Activated CD8-positive, alpha-beta T cell treated with anti-CD3 and anti-CD28 coated beads for 36 hours (primary cell): Measurements from ENCODE around the gene SLC5A1. TPM values are rescaled to one million over a fixed set of nuclear protein-coding genes. Genes with fewer than 3 reads are reported as not detected.

Experiments
- ATAC-seq: fragments of 200-7000 bp; cut with Tn5 transposase; one replicate; pipeline ENCODE4 v1.10.0; 2021; ENCODE audit warnings: mild to moderate bottlenecking, moderate library complexity
- CTCF ChIA-PET: fragments of 350-600 bp; sonication (Branson Sonifier 250); formaldehyde crosslinking; loops from one replicate; lab custom pipeline; 2021; ENCODE audit warnings: antibody characterized with exemption; lab: Charles Lee
- POLR2A ChIA-PET: fragments of 350-600 bp; sonication (Branson Sonifier 250); formaldehyde crosslinking; loops from one replicate; lab custom pipeline; 2021; ENCODE audit warnings: antibody characterized with exemption; lab: Charles Lee
- DNase-seq: peaks from one replicate; pipeline ENCODE4 v3.0.0-alpha.2; 2020
- H3K27ac Mint-ChIP-seq: one replicate; pipeline ENCODE4 v1.8.0; 2021; ENCODE audit warnings: mild to moderate bottlenecking, mixed read lengths
- H3K27me3 Mint-ChIP-seq: one replicate; pipeline ENCODE4 v1.8.0; 2021; ENCODE audit warnings: mixed read lengths
- H3K36me3 Mint-ChIP-seq: one replicate; pipeline ENCODE4 v1.8.0; 2021; ENCODE audit warnings: low read depth, mixed read lengths
- H3K4me1 Mint-ChIP-seq: one replicate; pipeline ENCODE4 v1.8.0; 2021; ENCODE audit warnings: low read depth, mixed read lengths
- H3K4me3 Mint-ChIP-seq: one replicate; pipeline ENCODE4 v1.8.0; 2021; ENCODE audit warnings: mild to moderate bottlenecking, moderate library complexity, mixed read lengths
- H3K9me3 Mint-ChIP-seq: one replicate; pipeline ENCODE4 v1.8.0; 2021; ENCODE audit warnings: mixed read lengths
- intact Hi-C: fragments of 100-400 bp; cut with micrococcal nuclease; formaldehyde crosslinking; loops from one replicate; pipeline ENCODE4 v1.10.0; 2022
- total RNA-seq, 2 experiments: library from RNA; stranded (reverse); gene quantifications; one replicate each; pipeline ENCODE4 v1.2.3, GENCODE V29; 2021
- TF ChIP-seq, protein P1 (sequence below): fragments of 200-600 bp; IDR thresholded peaks from one replicate; pipeline ENCODE4 v1.8.0; 2022; ENCODE audit warnings: antibody characterized with exemption, mild to moderate bottlenecking

The SLC5A1 gene
- total RNA-seq, result not detected

- Mint-ChIP-seq H3K4me3 (no peak within 1 kb of the TSS), H3K27me3 (peaks cover 53% of the 10 kb centered on the region), H3K27ac (no peak within 1 kb of the TSS), H3K36me3 (no peaks in the 10 kb centered on the region), H3K9me3 (no peaks in the 10 kb centered on the region), H3K4me1 (no peaks in the 10 kb centered on the region)
- TF ChIP-seq, protein P1, sequence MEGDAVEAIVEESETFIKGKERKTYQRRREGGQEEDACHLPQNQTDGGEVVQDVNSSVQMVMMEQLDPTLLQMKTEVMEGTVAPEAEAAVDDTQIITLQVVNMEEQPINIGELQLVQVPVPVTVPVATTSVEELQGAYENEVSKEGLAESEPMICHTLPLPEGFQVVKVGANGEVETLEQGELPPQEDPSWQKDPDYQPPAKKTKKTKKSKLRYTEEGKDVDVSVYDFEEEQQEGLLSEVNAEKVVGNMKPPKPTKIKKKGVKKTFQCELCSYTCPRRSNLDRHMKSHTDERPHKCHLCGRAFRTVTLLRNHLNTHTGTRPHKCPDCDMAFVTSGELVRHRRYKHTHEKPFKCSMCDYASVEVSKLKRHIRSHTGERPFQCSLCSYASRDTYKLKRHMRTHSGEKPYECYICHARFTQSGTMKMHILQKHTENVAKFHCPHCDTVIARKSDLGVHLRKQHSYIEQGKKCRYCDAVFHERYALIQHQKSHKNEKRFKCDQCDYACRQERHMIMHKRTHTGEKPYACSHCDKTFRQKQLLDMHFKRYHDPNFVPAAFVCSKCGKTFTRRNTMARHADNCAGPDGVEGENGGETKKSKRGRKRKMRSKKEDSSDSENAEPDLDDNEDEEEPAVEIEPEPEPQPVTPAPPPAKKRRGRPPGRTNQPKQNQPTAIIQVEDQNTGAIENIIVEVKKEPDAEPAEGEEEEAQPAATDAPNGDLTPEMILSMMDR, result no peak
- DNase-seq (no peak), ATAC-seq (no peak)
- intact Hi-C loops, result no loop called here
- ChIA-PET CTCF (no interaction called here), POLR2A (interaction anchor here (0.6 to 1.2 kb wide), 2 partner anchors 22 to 57 kb away, joined by 3 read pairs; no protein-coding TSS in a partner anchor)
These were observed at the start of gene SLC5A1 for GRCh38 chr22:32042924-32043323. SLC5A1 (plus strand) TSS chr22:32043261; CDS start chr22:32043282, 21 bp downstream.

DNA sequence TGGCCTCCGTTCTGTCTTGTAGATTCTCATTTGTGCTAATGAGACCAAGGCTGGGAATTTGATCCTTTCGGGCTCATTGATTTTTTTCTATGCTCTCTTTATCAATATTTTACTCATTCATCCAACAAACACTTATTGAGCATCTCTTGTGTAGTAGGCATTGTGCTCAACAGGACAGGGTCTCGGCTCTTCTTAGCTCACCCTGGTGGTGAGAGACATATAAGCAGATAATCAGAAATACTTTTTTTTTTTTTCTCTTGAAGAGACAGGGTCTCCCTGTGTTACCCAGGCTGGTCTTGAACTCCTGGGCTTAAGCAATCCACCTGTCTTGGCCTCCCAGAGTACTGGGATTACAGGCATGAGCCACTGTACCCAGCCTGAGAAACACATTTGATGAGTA lies 48.0 kb upstream of the SLC5A1 start:
- TF ChIP-seq, protein P1, result peak; percentile 17
- Mint-ChIP-seq H3K9me3 (no peaks in the 10 kb centered on the region), H3K4me1 (no peaks in the 10 kb centered on the region), H3K4me3 (no peak overlapping the region), H3K36me3 (no peaks in the 10 kb centered on the region), H3K27ac (no peak overlapping the region), H3K27me3 (peaks cover 5% of the 10 kb centered on the region)
- DNase-seq, result no peak
- ChIA-PET POLR2A (no interaction called here), CTCF (interaction anchor here (1.1 to 1.6 kb wide), 2 partner anchors 18 to 25 kb away, joined by 4 to 7 read pairs; no protein-coding TSS in a partner anchor)
- ATAC-seq, result no peak
- intact Hi-C loops, result no loop called here

DNA sequence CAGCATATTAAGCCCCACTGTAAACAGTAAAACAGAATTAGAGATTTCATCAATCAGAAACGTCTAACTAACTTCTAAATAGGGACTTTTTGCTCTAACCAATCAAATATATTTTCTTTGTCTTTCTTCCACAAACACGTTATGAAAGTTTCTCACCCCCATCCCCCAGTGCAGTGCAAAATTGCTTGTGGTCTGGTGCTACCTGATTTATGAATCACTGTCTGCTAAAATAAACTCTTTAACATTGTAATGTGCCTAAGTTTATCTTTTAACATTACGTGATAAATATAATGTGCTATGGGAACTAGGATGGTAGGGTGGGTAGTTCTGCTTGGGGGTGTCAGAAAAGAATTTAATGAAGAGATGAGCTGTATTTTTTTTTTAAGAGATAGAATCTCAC lies 47.3 kb upstream of the SLC5A1 start:
- no peak overlapping the region for H3K4me3 Mint-ChIP-seq
- TF ChIP-seq, protein P1, result no peak
- ChIA-PET POLR2A (no interaction called here), CTCF (no interaction called here)
- H3K27ac Mint-ChIP-seq, result no peak overlapping the region
- peaks cover 4% of the 10 kb centered on the region for H3K27me3 Mint-ChIP-seq
- intact Hi-C loops, result no loop called here
- no peaks in the 10 kb centered on the region for H3K4me1 Mint-ChIP-seq
- no peak for ATAC-seq
- H3K9me3 Mint-ChIP-seq, result no peaks in the 10 kb centered on the region
- DNase-seq, result no peak
- H3K36me3 Mint-ChIP-seq, result no peaks in the 10 kb centered on the region

DNA sequence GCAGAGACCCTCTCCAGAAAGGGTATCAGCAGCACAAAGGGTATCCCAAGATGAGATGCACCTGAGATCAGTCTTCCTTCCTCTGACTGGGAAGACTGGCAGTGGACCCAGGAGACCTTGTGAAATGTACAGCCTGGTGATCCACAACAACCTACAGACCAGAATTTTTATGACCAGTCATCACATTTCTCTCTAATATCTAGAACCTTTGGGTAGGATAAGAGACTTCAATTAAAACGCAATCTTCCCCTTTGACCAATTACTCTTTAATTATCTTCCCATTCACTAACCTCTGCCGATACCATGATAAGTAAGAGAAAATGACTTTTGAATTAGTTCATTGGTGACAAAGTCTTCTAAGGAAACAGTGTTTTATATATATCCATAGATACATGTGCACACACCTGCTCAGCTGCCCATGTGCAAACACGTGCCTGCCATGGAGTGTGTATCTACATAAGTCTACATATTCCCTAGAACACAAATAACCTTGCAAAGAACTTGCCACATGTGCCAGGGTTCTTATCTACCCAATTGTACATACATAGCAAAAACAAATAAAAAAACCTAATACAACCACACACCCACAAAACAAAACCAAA lies 44.2 kb upstream of the SLC5A1 start:
- intact Hi-C loops, result no loop called here
- CTCF ChIA-PET, result interaction anchor here (0.8 kb wide), 1 partner anchor 22 kb away, joined by 3 read pairs; no protein-coding TSS in a partner anchor
- POLR2A ChIA-PET, result no interaction called here
- no peak for ATAC-seq
- Mint-ChIP-seq H3K27ac (no peak overlapping the region), H3K4me1 (no peaks in the 10 kb centered on the region), H3K9me3 (no peaks in the 10 kb centered on the region), H3K36me3 (no peaks in the 10 kb centered on the region), H3K4me3 (no peak overlapping the region), H3K27me3 (peaks cover 4% of the 10 kb centered on the region)
- TF ChIP-seq, protein P1, result no peak
- DNase-seq, result no peak

- H3K27ac Mint-ChIP-seq, result no peak overlapping the region
- no peaks in the 10 kb centered on the region for H3K36me3 Mint-ChIP-seq
- no peaks in the 10 kb centered on the region for H3K9me3 Mint-ChIP-seq
- ATAC-seq (no peak), DNase-seq (no peak)
- TF ChIP-seq, protein P1, result no peak
- ChIA-PET POLR2A (no interaction called here), CTCF (interaction anchor here (0.7 kb wide), 1 partner anchor 23 kb away, joined by 3 read pairs; no protein-coding TSS in a partner anchor)
- intact Hi-C loops, result no loop called here
- no peaks in the 10 kb centered on the region for H3K4me1 Mint-ChIP-seq
- H3K27me3 Mint-ChIP-seq, result peaks cover 4% of the 10 kb centered on the region
- no peak overlapping the region for H3K4me3 Mint-ChIP-seq
These were observed 42.9 kb upstream of the SLC5A1 start for GRCh38 chr22:32000181-32000580.
